Endothelial cell of umbilical vein (primary cell): ENCODE data around the gene PDGFRB. TPM values are rescaled to one million over a fixed set of nuclear protein-coding genes. Genes with fewer than 3 reads are reported as not detected.

Experiments
- BruUV-seq: library from RNA; stranded (reverse); fragments of 400-500 nt; replicated peaks from 2 replicates; lab custom pipeline; 2021; lab: Mats Ljungman, UMichigan
- CTCF ChIA-PET: fragments of 300-600, 350-600 bp; sonication (Branson Sonifier 250); formaldehyde crosslinking; loops from one replicate; lab custom pipeline; 2021; ENCODE audit warnings: antibody characterized with exemption, inconsistent platforms; lab: Charles Lee
- POLR2A ChIA-PET: fragments of 300-600, 350-600 bp; sonication (Branson Sonifier 250); formaldehyde crosslinking; loops from one replicate; lab custom pipeline; 2021; ENCODE audit warnings: antibody characterized with exemption, inconsistent platforms; lab: Charles Lee
- DNase-seq: peaks from one replicate; pipeline ENCODE4 v3.0.0-alpha.2; 2011; ENCODE audit warnings: low read depth, low spot score
- FAIRE-seq: peaks from 2 replicates; lab custom pipeline; 2011; peaks lifted over from hg19 to GRCh38; lab: Jason Lieb, UNC
- H2AFZ ChIP-seq: 2 replicates; pipeline ENCODE4 v1.6.0; 2012; ENCODE audit warnings: low read depth, low read length, control low read depth, inconsistent platforms
- H3K27ac ChIP-seq: 2 replicates; pipeline ENCODE4 v1.5.1; 2011; ENCODE audit warnings: low read depth, mild to moderate bottlenecking, control low read depth, low read length, moderate library complexity; ENCODE audit not compliant: insufficient read depth
- H3K27me3 ChIP-seq, 2 experiments: 2 replicates each; pipeline versions ENCODE4 v1.6.0 to v1.6.1; 2011; ENCODE audit warnings: low read length in 2 of 2, mixed read lengths in 1 of 2; ENCODE audit not compliant: control insufficient read depth in 2 of 2, insufficient read depth in 2 of 2
- H3K36me3 ChIP-seq, 2 experiments: 2 replicates in 1 of 2; 3 replicates in 1 of 2; pipeline ENCODE4 v1.5.1; 2011; ENCODE audit warnings: low read length in 2 of 2, mild to moderate bottlenecking in 1 of 2, moderate library complexity in 1 of 2; ENCODE audit not compliant: control insufficient read depth in 2 of 2, insufficient read depth in 2 of 2; ENCODE audit errors: extremely low read depth in 1 of 2
- H3K4me1 ChIP-seq: 3 replicates; pipeline ENCODE4 v1.5.1; 2011; ENCODE audit warnings: mild to moderate bottlenecking, low read length; ENCODE audit not compliant: control insufficient read depth, insufficient read depth; ENCODE audit errors: extremely low read depth
- H3K4me2 ChIP-seq: 2 replicates; pipeline ENCODE4 v1.6.1; 2011; ENCODE audit warnings: low read length, control low read depth, mixed read lengths; ENCODE audit not compliant: insufficient read depth
- H3K4me3 ChIP-seq, 3 experiments: fragments of 200-600 bp in 1 of 3; sonication (generic), shearing (Covaris generic) in 1 of 3; replicated peaks in 1 of 3; 2 replicates each; pipeline ENCODE4 v1.5.1; 2011 to 2016; ENCODE audit warnings: control low read depth in 3 of 3, low read length in 3 of 3, mild to moderate bottlenecking in 2 of 3, inconsistent platforms in 1 of 3, low read depth in 1 of 3, moderate library complexity in 1 of 3; ENCODE audit not compliant: insufficient read depth in 1 of 3
- H3K79me2 ChIP-seq: 2 replicates; pipeline ENCODE4 v1.6.0; 2012; ENCODE audit warnings: low read length, inconsistent platforms; ENCODE audit not compliant: control insufficient read depth, insufficient read depth
- H3K9ac ChIP-seq: replicated peaks from 2 replicates; pipeline ENCODE3; 2011; ENCODE audit warnings: low read length, control low read depth; ENCODE audit not compliant: insufficient read depth; ENCODE audit errors: extremely low read depth
- H3K9me1 ChIP-seq: replicated peaks from 3 replicates; pipeline ENCODE4 v1.6.0; 2011; ENCODE audit warnings: mild to moderate bottlenecking, low read length; ENCODE audit not compliant: control insufficient read depth, insufficient read depth; ENCODE audit errors: extremely low read depth
- H3K9me3 ChIP-seq: replicated peaks from 2 replicates; pipeline ENCODE4 v1.5.1; 2012; ENCODE audit warnings: low read length, inconsistent platforms; ENCODE audit not compliant: control insufficient read depth, insufficient read depth
- H4K20me1 ChIP-seq: replicated peaks from 2 replicates; pipeline ENCODE3; 2011; ENCODE audit warnings: mild to moderate bottlenecking, low read length; ENCODE audit not compliant: control insufficient read depth, insufficient read depth; ENCODE audit errors: extremely low read depth
- EZH2 ChIP-seq: IDR thresholded peaks from 2 replicates; pipeline ENCODE4 v1.6.1; 2012; ENCODE audit warnings: borderline replicate concordance, low read depth, mild to moderate bottlenecking, moderate library complexity, low read length, inconsistent platforms; ENCODE audit not compliant: severe bottlenecking
- GATA2 ChIP-seq: IDR thresholded peaks from 2 replicates; pipeline ENCODE4 v1.7.0; 2011; ENCODE audit warnings: low read depth, mild to moderate bottlenecking, moderate library complexity, mixed read lengths, low read length; ENCODE audit not compliant: insufficient read length, insufficient read depth
- JUN ChIP-seq: IDR thresholded peaks from 2 replicates; pipeline ENCODE4 v1.6.1; 2011; ENCODE audit warnings: borderline replicate concordance, low read depth; ENCODE audit not compliant: insufficient read length, insufficient read depth
- MYC ChIP-seq: IDR thresholded peaks from one replicate; pipeline ENCODE4 v1.6.1; 2011; ENCODE audit warnings: mild to moderate bottlenecking, low read depth, low read length
- POLR2A ChIP-seq: IDR thresholded peaks from 2 replicates; pipeline ENCODE4 v1.6.1; 2012; ENCODE audit warnings: low read depth, mild to moderate bottlenecking, control low read depth, low read length
- POLR2AphosphoS5 ChIP-seq: IDR thresholded peaks from 2 replicates; pipeline ENCODE4 v1.6.1; 2012; ENCODE audit warnings: low read depth, mild to moderate bottlenecking, control low read depth, low read length, moderate library complexity; ENCODE audit not compliant: insufficient read depth
- dilution Hi-C: fragments of 300-500 bp; cut with MboI; formaldehyde crosslinking; loops from one replicate; pipeline ENCODE4 v1.15.0; 2019; ENCODE audit warnings: low sequenced_read_pairs; ENCODE audit not compliant: extremely low pct_ligation_motif_present
- intact Hi-C: fragments of 100-400 bp; cut with micrococcal nuclease; formaldehyde crosslinking; loops from one replicate; pipeline ENCODE4 v1.10.0; 2022
- polyA plus RNA-seq, 4 experiments: library from polyadenylated mRNA; depleted of rRNA in 3 of 4; stranded (reverse) in 3 of 4; unstranded in 1 of 4; fragments of >200 nt; gene quantifications; 2 replicates each; pipeline versions ENCODE4 v1.2.1 to v1.2.3, GENCODE V29; 2011 to 2012; ENCODE audit warnings: missing spikeins in 1 of 4
- total RNA-seq: library from RNA; stranded (reverse); gene quantifications from 2 replicates; pipeline ENCODE4 v1.2.3, GENCODE V29; 2021
- TF ChIP-seq, protein P1 (sequence below), 2 donors: IDR thresholded peaks; 1 replicate in 1 of 2; 2 replicates in 1 of 2; pipeline ENCODE4 v1.5.1; 2011; ENCODE audit warnings: low read length in 2 of 2, mild to moderate bottlenecking in 2 of 2, moderate library complexity in 2 of 2, control low read depth in 1 of 2, inconsistent platforms in 1 of 2, low read depth in 1 of 2; ENCODE audit not compliant: insufficient read depth in 1 of 2; ENCODE audit errors: extremely low read depth in 1 of 2
- TF ChIP-seq, protein P2 (sequence below): IDR thresholded peaks from 2 replicates; pipeline ENCODE4 v1.6.1; 2011; ENCODE audit not compliant: insufficient read depth, insufficient read length

Gene PDGFRB
- total and polyA plus RNA-seq, 2 donors (not counting 3 experiments of a cell fraction or from before 2014, with no cell fraction given): 1.4 to 1.7 TPM

DNA sequence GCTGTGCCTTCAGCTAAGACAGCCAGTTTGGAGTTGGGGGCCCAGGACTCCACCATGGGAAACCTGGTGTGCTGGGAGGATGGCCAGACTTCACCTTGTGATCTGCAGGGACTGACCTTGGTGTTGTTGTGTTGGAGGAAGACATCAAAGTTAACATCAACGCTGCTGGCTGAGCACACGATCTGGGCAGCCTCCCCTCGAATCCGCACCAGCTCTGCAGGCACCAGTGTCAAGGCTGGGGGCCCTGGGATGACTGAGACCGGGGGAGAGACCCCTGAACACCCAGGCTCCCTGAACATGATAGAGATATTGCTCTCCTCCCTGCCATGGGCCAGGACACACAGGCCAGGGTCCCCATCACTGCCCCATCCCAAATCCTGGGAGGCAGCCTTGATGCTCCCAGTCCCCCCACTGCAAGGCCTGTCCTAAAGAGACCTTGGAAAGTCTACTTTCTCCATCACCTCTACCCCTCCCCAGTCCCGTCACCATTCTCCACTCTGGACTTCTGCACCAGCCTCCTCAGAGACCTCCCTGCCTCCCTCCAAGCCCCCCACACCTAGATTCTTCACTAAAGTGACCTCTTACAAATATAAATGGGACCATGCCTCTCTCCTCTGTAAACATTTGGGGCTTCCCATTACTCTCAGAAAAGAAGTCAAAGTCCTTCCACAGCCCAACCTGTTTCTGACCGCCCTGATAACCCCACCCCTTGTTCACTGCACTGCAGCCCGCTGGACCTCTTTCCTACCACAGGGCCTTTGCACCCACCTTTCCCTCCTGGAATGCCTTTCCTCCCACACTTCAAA lies 77.4 kb downstream of the PDGFRB start:
- no peak for TF ChIP-seq POLR2A
- TF ChIP-seq, protein P1, sequence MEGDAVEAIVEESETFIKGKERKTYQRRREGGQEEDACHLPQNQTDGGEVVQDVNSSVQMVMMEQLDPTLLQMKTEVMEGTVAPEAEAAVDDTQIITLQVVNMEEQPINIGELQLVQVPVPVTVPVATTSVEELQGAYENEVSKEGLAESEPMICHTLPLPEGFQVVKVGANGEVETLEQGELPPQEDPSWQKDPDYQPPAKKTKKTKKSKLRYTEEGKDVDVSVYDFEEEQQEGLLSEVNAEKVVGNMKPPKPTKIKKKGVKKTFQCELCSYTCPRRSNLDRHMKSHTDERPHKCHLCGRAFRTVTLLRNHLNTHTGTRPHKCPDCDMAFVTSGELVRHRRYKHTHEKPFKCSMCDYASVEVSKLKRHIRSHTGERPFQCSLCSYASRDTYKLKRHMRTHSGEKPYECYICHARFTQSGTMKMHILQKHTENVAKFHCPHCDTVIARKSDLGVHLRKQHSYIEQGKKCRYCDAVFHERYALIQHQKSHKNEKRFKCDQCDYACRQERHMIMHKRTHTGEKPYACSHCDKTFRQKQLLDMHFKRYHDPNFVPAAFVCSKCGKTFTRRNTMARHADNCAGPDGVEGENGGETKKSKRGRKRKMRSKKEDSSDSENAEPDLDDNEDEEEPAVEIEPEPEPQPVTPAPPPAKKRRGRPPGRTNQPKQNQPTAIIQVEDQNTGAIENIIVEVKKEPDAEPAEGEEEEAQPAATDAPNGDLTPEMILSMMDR (IDR thresholded peaks at IDR 0.05; ENCODE audit: extremely low read depth in 1 of 2, insufficient read depth in 1 of 2, low read depth in 1 of 2, low read length in 2 of 2): no peak
- no peak for TF ChIP-seq GATA2
- TF ChIP-seq JUN: no peak

DNA sequence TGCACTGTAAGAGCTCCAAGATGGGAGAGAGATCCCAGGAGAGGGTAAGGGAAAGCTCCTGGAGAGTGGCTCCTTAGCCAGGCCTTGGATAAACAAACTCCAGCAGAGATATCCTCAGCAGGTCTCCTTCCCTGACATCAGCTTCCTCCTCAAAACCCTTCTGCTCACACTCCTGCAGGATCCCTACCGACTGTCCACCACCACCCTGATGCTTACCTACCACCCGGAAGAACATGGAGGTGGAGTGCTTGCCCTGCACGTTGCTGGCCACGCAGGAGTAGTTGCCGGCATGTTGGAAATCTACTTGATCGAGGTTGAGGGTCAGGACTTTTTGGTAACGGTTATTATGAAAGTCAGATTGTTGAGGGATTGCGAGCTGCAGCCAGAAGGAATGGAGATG lies 78.6 kb downstream of the PDGFRB start:
- Histone ChIP-seq H4K20me1 (no peaks in the 10 kb centered on the region), H3K36me3 (no peaks in the 10 kb centered on the region), H3K9me1 (no peaks in the 10 kb centered on the region), H2AFZ (no peak overlapping the region), H3K27ac (no peak overlapping the region), H3K4me2 (no peak overlapping the region), H3K4me3 (no peak overlapping the region), H3K79me2 (no peaks in the 10 kb centered on the region), H3K4me1 (peaks cover 6% of the 10 kb centered on the region), H3K27me3 (peaks cover 4 to 14% of the 10 kb centered on the region in 2 experiments), H3K9ac (no peak overlapping the region), H3K9me3 (no peaks in the 10 kb centered on the region)
- ChIA-PET CTCF (interaction anchor here (0.9 to 1.3 kb wide), 2 partner anchors 8 to 27 kb away, joined by 3 read pairs; no protein-coding TSS in a partner anchor), POLR2A (no interaction called here)
- TF ChIP-seq JUN (no peak), EZH2 (no peak), MYC (no peak), POLR2A (no peak), POLR2AphosphoS5 (no peak)
- TF ChIP-seq, protein P2, sequence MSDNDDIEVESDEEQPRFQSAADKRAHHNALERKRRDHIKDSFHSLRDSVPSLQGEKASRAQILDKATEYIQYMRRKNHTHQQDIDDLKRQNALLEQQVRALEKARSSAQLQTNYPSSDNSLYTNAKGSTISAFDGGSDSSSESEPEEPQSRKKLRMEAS: no peak
- BruUV-seq: no TSS peak
- intact Hi-C loops (no loop called here), dilution Hi-C loops (no loop called here)
- FAIRE-seq (no peak), DNase-seq (no peak)

More for the DNA sequence above, 77.4 kb downstream of the PDGFRB start:
- H3K79me2 ChIP-seq: no peaks in the 10 kb centered on the region
- ChIA-PET POLR2A (no interaction called here), CTCF (interaction anchor here (0.9 to 1.3 kb wide), 2 partner anchors 10 to 25 kb away, joined by 3 read pairs; no protein-coding TSS in a partner anchor)
- no peak overlapping the region for H3K4me3 ChIP-seq
- H3K9me1 ChIP-seq: no peaks in the 10 kb centered on the region
- dilution Hi-C loops: no loop called here
- no peaks in the 10 kb centered on the region for H3K36me3 ChIP-seq
- H3K4me1 ChIP-seq: peaks cover 17% of the 10 kb centered on the region
- no peaks in the 10 kb centered on the region for H3K9me3 ChIP-seq
- no peak for FAIRE-seq
- peaks cover 4 to 10% of the 10 kb centered on the region in 2 experiments for H3K27me3 ChIP-seq
- BruUV-seq: no TSS peak
- no peak overlapping the region for H3K9ac ChIP-seq
- no peak overlapping the region for H3K27ac ChIP-seq
- DNase-seq: no peak
- H3K4me2 ChIP-seq: no peak overlapping the region
- no peaks in the 10 kb centered on the region for H4K20me1 ChIP-seq
- intact Hi-C loops: no loop called here
- H2AFZ ChIP-seq: no peak overlapping the region
